Natural killer cell (primary cell): ENCODE results near the gene CYB5D1. TPM values are rescaled to one million over a fixed set of nuclear protein-coding genes. Genes with fewer than 3 reads are reported as not detected.

Source experiments
- ATAC-seq, 3 donors: fragments of 150-1000 bp in 2 of 3; fragments of 200-7000 bp in 1 of 3; cut with Tn5 transposase; 1 replicate in 1 of 3; 2 replicates in 2 of 3; pipeline ENCODE4 v1.10.0; 2021; ENCODE audit warnings: mild to moderate bottlenecking in 2 of 3, moderate library complexity in 2 of 3
- DNase-seq, 2 donors: peaks; one replicate each; pipeline versions ENCODE4 v3.0.0 to v3.0.0-alpha.2; 2013 to 2021; ENCODE audit warnings: mixed read lengths in 1 of 2
- H3K27ac ChIP-seq: one replicate; pipeline ENCODE4 v1.5.1; 2013; ENCODE audit warnings: mild to moderate bottlenecking, low read length
- H3K27me3 ChIP-seq: one replicate; pipeline ENCODE4 v1.6.1; 2013; ENCODE audit warnings: low read length; ENCODE audit not compliant: control insufficient read depth, insufficient read depth
- H3K36me3 ChIP-seq: one replicate; pipeline ENCODE4 v1.6.1; 2013; ENCODE audit warnings: low read length; ENCODE audit not compliant: control insufficient read depth, insufficient read depth
- H3K4me1 ChIP-seq: one replicate; pipeline ENCODE4 v1.6.1; 2013; ENCODE audit warnings: low read length; ENCODE audit not compliant: control insufficient read depth, insufficient read depth
- H3K4me3 ChIP-seq: one replicate; pipeline ENCODE4 v1.5.1; 2013; ENCODE audit warnings: low read length
- H3K9me3 ChIP-seq: one replicate; pipeline ENCODE4 v1.6.1; 2013; ENCODE audit warnings: low read length; ENCODE audit not compliant: control insufficient read depth, insufficient read depth
- H3K27ac Mint-ChIP-seq, 2 donors: one replicate each; pipeline ENCODE4 v1.8.0; 2022; ENCODE audit warnings: mild to moderate bottlenecking in 2 of 2, mixed read lengths in 2 of 2, moderate library complexity in 1 of 2
- H3K27me3 Mint-ChIP-seq, 2 donors: one replicate each; pipeline ENCODE4 v1.8.0; 2022; ENCODE audit warnings: low read depth in 2 of 2, mixed read lengths in 2 of 2
- H3K36me3 Mint-ChIP-seq: one replicate; pipeline ENCODE4 v1.8.0; 2022; ENCODE audit warnings: mixed read lengths
- H3K4me1 Mint-ChIP-seq, 2 donors: one replicate each; pipeline ENCODE4 v1.8.0; 2022; ENCODE audit warnings: mixed read lengths in 2 of 2
- H3K4me3 Mint-ChIP-seq: one replicate; pipeline ENCODE4 v1.8.0; 2022; ENCODE audit warnings: mild to moderate bottlenecking, moderate library complexity, mixed read lengths
- H3K9me3 Mint-ChIP-seq, 2 donors: one replicate each; pipeline ENCODE4 v1.8.0; 2022; ENCODE audit warnings: mixed read lengths in 2 of 2
- CTCF ChIP-seq: fragments of 200-600 bp; IDR thresholded peaks from one replicate; pipeline ENCODE4 v1.8.0; 2022; ENCODE audit warnings: antibody characterized with exemption
- WGBS: methylation state at CpG from one replicate; pipeline ENCODE4 v1.1.7; 2013; ENCODE audit warnings: missing lambda C conversion rate; ENCODE audit not compliant: insufficient coverage; 5-methylcytosine and 5-hydroxymethylcytosine counted together
- intact Hi-C: fragments of 100-400 bp; cut with micrococcal nuclease; formaldehyde crosslinking; loops from one replicate; pipeline ENCODE4 v1.14.2; 2022
- total RNA-seq, 4 donors: library from RNA; stranded (reverse); fragments of 120-200 nt in 1 of 4; gene quantifications; one replicate each; pipeline versions ENCODE4 v1.2.3 to v1.2.4, GENCODE V29; 2013 to 2022

CYB5D1 gene
- total RNA-seq, 3 donors from 2014 or later (not counting 1 experiment from before 2014, with no cell fraction given), result 11.0 to 18.3 (median 11.5) TPM

GRCh38 chr17:7841396-7841914 lies 16.3 kb upstream of the CYB5D1 start:
- intact Hi-C loops, result loop anchor here (5.0 to 10.0 kb wide), 6 partner anchors 91 to 534 kb away; partner anchors contain the start of genes CNTROB, CTC1, EIF5A and PFAS
- Mint-ChIP-seq H3K4me3 (peak overlapping the region; percentile 100), H3K27ac (peak overlapping the region; percentile 100), H3K9me3 (no peaks in the 10 kb centered on the region), H3K4me1 (peaks cover 62 to 88% of the 10 kb centered on the region in 2 donors), H3K27me3 (peaks cover 0 to 5% of the 10 kb centered on the region in 2 donors), H3K36me3 (no peaks in the 10 kb centered on the region)
- Histone ChIP-seq H3K4me1 (peaks cover 70% of the 10 kb centered on the region), H3K27ac (peak overlapping the region; percentile 100), H3K27me3 (no peaks in the 10 kb centered on the region), H3K36me3 (peaks cover 2% of the 10 kb centered on the region), H3K9me3 (no peaks in the 10 kb centered on the region), H3K4me3 (peak overlapping the region; percentile 92)
- no peak for TF ChIP-seq CTCF
- ATAC-seq (peak; percentile 41 to 62 (median 46)), DNase-seq (peak in 1 of 2 donors; percentile 96)
- 13% methylated on average over 34 of the region's 34 CpGs for WGBS

- 0% methylated on average over 46 of the region's 46 CpGs for WGBS
- TF ChIP-seq CTCF, result no peak
- no peaks in the 10 kb centered on the region for H3K36me3 Mint-ChIP-seq
- peak overlapping the region; percentile 100 for H3K27ac Mint-ChIP-seq
- Histone ChIP-seq H3K9me3 (no peaks in the 10 kb centered on the region), H3K27ac (peak overlapping the region; percentile 100), H3K27me3 (no peaks in the 10 kb centered on the region), H3K36me3 (peaks cover 2% of the 10 kb centered on the region), H3K4me1 (peaks cover 65% of the 10 kb centered on the region), H3K4me3 (peak overlapping the region; percentile 92)
- intact Hi-C loops, result loop anchor here (1.0 to 10.0 kb wide), 9 partner anchors 8 to 535 kb away; partner anchors contain the start of genes CNTROB, CTC1, EIF5A and KDM6B
- H3K9me3 Mint-ChIP-seq, result no peaks in the 10 kb centered on the region
- peaks cover 58 to 88% of the 10 kb centered on the region in 2 donors for H3K4me1 Mint-ChIP-seq
- ATAC-seq (peak; percentile 17 to 43 (median 19)), DNase-seq (peak; percentile 90)
- H3K4me3 Mint-ChIP-seq, result peak overlapping the region; percentile 100
- H3K27me3 Mint-ChIP-seq, result peaks cover 0 to 4% of the 10 kb centered on the region in 2 donors
Observed at GRCh38 chr17:7841915-7842379, 15.9 kb upstream of the CYB5D1 start.

- peak; percentile 44 to 70 (median 55) for ATAC-seq
- Histone ChIP-seq H3K9me3 (no peaks in the 10 kb centered on the region), H3K4me3 (peak overlapping the region; percentile 92), H3K27ac (peak overlapping the region; percentile 100), H3K36me3 (peaks cover 2% of the 10 kb centered on the region), H3K27me3 (no peaks in the 10 kb centered on the region), H3K4me1 (peaks cover 61% of the 10 kb centered on the region)
- Mint-ChIP-seq H3K4me1 (peaks cover 51 to 86% of the 10 kb centered on the region in 2 donors), H3K27ac (peak overlapping the region; percentile 100), H3K9me3 (no peaks in the 10 kb centered on the region), H3K27me3 (peaks cover 0 to 2% of the 10 kb centered on the region in 2 donors), H3K36me3 (no peaks in the 10 kb centered on the region), H3K4me3 (peak overlapping the region; percentile 100)
- under 1% methylated on average over 47 of the region's 47 CpGs for WGBS
- DNase-seq, result peak; percentile 95 to 98
- TF ChIP-seq CTCF, result no peak
- intact Hi-C loops, result loop anchor here (1.0 to 10.0 kb wide), 9 partner anchors 8 to 535 kb away; partner anchors contain the start of genes CNTROB, CTC1, EIF5A and KDM6B
Observed at GRCh38 chr17:7842380-7843256, 15.2 kb upstream of the CYB5D1 start.
